A673 (cell line): Measurements from ENCODE around the gene CAP1.
A peak's percentile ranks its signal among the peaks of the same experiment; 100 is the strongest.

Source experiments
- EZH2 ChIP-seq: fragments of 200-600 bp; sonication (generic); IDR thresholded peaks from 2 replicates; pipeline ENCODE4 v1.6.1; 2017; ENCODE audit warnings: borderline replicate concordance, low read depth, mild to moderate bottlenecking, mixed read lengths, antibody characterized with exemption, low read length; ENCODE audit not compliant: poor library complexity, severe bottlenecking
- TF ChIP-seq, protein P1 (sequence below): fragments of 300-800, 200-600 bp; sonication (generic); conservative IDR thresholded peaks from 2 replicates; pipeline ENCODE4 v1.5.1; 2017; ENCODE audit warnings: low read depth, mild to moderate bottlenecking, antibody characterized with exemption, low read length, moderate library complexity, mixed read lengths

DNA sequence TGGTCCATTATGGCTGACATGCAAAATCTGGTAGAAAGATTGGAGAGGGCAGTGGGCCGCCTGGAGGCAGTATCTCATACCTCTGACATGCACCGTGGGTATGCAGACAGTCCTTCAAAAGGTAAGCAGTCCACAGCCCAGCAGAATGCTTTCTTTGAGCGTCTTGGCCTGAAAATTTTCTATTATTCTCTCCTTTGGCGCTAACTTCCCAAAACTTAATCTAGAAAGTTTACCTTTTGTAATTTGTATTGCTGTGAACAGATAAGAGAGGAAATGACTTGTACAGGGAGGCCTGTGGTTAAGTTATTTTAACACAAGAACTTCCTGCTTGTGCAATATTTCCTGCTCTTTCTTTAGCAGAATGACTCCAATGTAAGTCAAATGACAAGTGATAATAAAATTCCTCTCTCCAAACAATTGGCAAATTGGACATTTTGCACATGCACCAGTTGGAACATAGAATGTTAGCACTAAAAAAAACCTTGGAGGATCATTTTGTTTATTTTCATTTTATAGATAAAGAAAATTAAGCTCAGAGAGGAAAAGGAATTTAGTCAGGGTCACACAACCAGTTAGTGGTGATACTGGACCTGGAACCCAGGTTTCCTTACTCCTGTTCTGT is 18.9 kb downstream of the CAP1 start:
- TF ChIP-seq, protein P1, sequence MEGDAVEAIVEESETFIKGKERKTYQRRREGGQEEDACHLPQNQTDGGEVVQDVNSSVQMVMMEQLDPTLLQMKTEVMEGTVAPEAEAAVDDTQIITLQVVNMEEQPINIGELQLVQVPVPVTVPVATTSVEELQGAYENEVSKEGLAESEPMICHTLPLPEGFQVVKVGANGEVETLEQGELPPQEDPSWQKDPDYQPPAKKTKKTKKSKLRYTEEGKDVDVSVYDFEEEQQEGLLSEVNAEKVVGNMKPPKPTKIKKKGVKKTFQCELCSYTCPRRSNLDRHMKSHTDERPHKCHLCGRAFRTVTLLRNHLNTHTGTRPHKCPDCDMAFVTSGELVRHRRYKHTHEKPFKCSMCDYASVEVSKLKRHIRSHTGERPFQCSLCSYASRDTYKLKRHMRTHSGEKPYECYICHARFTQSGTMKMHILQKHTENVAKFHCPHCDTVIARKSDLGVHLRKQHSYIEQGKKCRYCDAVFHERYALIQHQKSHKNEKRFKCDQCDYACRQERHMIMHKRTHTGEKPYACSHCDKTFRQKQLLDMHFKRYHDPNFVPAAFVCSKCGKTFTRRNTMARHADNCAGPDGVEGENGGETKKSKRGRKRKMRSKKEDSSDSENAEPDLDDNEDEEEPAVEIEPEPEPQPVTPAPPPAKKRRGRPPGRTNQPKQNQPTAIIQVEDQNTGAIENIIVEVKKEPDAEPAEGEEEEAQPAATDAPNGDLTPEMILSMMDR = peak; percentile 46; the same call in 1 of the 2 replicates
- TF ChIP-seq EZH2 = no peak
